NCI-H1436 (cell line): Measurements from ENCODE around the gene HNMT.
"Not testable (repeated sequence)": the region's sequence is repeated elsewhere in the genome, so short reads cannot be mapped to it uniquely, and the experiment has no call there.

Experiments
- DNase-seq: peaks from one replicate; lab custom pipeline; 2025; lab: John Stamatoyannopoulos, UW

The HNMT gene

DNA sequence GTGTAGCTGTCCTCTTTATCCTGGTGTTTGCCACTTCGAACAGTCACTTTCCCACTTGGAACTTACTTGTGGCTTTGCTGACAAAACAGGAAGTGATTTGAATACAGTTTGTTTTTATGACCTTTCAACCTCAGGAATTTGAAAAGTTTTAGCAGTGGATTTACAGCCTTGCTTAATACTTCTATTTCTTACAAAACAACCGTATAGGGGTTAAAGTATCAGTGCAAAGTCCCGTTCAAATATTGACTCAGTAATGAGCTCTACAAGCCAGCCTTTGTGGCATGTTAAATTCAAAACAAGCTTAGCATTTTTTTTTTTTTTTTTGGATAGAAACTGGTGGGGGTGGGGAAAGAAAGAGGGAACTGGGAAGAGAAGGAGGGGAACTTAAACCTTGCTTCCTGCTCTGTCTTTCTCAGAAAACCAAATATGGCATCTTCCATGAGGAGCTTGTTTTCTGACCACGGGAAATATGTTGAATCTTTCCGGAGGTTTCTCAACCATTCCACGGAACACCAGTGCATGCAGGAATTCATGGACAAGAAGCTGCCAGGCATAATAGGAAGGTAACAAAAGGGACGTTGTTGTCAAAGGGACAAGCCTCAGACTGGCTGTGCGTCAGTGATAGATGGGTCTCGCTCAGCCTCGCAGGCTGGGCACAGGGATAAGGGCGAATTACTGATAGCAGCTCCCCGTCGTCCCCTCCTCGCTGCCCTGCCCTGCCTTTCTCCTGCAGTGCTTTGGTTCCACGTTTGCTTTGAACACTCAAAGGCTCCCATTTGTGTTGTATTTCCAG lies at the start of gene HNMT:
Gene HNMT, plus strand, starts transcription at position 408 of the 793 bp plus-strand sequence. Its CDS starts 19 bp downstream, at position 427.
- DNase-seq = no peak

DNA sequence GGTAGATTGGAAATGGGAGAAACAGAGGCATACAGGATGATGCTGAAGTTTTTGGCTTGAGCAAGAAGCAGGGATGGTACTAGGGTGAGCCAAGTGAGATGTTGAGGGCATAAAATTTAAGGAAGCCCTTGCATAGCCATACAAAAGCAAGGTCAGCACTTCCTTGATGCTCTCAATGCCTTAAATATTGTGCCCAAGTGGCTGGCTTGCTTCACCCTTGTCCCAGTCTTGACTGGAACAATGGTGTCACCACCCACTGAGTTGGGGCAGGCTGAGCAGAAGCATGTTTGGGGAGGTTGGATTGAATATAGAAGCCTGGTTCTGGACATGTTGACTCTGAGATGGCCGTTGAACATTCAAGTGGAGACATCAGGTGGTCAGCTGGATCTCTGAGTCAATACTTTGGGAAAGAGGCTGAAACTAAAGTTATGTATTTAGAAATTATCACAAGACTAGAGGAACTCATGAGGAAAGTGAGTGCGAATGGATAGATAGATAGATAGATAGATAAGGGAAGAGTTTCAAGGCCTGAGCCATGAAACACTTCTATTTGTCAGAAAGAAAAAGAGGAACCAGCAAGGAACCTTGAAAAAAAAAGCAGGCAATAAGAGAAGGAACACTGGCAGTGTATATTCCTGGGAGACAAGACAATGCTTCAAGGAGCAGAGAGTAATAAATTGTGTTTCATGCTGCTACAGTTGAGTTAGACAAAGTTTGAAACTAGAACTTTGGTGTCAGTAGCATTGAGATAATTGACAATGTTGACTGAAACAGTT lies 43.0 kb upstream of the HNMT start:
- no peak for DNase-seq

- DNase-seq = not testable (repeated sequence)
Observed at GRCh38 chr2:137922171-137922570, 42.1 kb upstream of the HNMT start.

DNA sequence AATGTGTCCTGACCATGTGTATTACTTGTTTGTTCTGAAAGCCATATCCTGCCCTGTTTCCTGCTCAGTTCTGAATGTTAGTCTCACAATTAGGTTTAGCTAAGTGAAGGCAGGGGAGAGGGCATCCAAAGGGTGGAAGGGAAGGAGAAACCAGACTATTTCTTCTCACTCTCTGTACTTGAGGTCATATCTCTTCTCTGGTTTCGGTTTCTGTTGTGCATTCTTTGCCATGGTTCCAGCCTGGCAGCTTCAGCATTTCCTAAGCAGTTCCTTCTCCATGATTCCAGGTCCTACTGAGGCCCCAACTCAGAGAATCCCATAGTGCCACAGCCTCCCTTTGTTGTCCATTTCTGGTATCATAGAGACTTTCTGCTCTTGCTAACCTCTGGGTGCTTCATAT lies 40.3 kb upstream of the HNMT start:
- DNase-seq = no peak

- no peak for DNase-seq
Observed at GRCh38 chr2:137925599-137925998, 38.7 kb upstream of the HNMT start.

GRCh38 chr2:137927846-137928245 lies 36.4 kb upstream of the HNMT start:
- no peak for DNase-seq

GRCh38 chr2:137928547-137929518 lies 35.4 kb upstream of the HNMT start:
- DNase-seq = no peak

- DNase-seq = no peak
Observed at GRCh38 chr2:137929519-137929916, 34.8 kb upstream of the HNMT start.

- DNase-seq = no peak
Observed at GRCh38 chr2:137930146-137930545, 34.1 kb upstream of the HNMT start.

DNA sequence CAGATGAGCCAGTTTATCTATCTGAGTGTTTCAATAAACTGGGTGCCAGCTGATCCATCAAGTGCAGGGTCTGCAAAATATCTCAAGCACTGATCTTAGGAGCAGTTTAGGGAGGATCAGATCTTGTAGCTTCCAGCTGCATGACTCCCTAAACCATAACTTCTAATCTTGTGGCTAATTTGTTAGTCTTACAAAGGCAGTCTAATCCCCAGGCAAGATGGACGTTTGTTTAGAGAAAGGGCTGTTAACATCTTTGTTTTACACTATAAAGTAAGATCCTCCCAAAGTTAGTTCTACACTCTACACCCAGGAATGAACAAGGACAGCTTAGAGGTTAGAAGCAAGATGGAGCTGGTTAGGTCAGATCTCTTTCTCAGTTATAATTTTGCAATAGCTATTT lies 28.7 kb upstream of the HNMT start:
- DNase-seq = no peak

- DNase-seq = no peak
Observed at GRCh38 chr2:137937246-137937645, 27.0 kb upstream of the HNMT start.

GRCh38 chr2:137937778-137938177 lies 26.5 kb upstream of the HNMT start:
- DNase-seq = no peak

DNA sequence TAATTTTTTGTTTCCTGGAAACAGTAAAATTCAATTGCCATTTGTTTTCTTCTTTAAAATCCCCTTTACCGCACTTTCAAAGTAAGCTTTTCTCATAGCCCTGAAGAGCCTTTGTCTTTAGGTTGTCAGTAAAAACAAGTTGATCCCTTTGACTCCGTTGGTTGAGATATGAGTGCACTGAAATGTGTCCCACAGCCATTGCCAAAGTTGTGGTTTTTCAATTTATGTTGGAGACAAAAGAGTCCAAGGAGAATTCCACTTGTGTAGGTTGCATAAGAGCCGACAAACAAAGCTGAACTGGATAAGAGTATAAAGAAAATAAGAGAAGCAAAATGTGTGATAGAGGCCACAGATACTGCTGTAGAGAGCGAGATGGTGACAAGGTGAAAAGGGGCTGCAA lies 26.1 kb upstream of the HNMT start:
- DNase-seq = no peak

DNA sequence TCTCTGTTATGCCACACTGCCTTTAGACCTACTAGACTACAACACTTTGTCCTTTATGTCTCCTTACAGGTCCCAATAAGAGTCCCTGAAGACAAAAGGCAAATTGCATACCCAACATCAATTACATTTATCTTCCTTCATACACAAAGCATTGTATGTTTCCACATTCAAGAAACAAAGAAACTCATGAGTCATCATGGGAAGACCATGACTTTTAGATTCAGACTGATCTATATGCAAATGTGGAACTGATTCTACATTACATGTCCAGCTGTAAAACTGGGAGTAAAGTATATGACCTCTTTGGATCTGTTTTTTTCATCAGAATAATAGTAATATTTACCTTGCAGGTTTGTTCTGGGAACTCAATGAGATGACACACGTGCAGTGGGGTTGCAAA lies 25.2 kb upstream of the HNMT start:
- no peak for DNase-seq

GRCh38 chr2:137940154-137940553 lies 24.1 kb upstream of the HNMT start:
- no peak for DNase-seq

DNA sequence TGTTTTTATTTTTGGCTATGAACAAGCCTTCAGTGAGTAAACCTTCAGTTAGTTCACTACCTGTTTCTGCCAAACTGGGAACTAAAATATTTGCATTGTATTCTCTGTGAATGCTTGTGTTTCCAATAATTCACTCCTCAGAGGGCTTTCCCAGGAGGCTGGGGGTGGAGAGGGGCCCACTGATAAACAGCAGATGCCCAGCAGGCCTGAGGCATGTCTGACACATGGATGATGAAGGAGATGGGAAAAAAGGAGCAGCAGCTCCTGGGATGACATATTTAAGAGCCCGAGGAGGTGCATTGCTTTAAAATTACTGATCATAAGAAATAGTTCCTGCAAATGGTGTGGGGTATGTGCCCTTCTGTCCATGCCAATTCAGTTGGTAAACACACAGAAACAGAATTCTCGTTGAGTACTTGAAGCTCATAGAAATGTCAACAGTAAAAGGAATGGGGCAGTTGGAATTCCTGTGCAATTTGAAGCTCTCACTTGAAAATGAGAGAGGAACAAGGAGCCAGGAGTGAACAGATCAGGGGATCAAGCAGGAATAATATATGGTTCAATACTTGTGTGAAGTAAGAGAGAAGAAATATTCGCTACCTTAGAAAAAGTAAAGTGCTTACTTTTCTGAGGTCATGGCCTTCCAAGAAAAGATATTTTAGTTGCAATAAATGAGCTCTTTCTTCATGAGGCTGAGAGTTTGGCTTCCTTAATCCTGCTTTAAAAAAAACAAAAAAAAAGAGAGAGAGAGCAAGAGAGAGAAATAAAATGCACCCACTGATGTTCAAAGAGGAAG lies 22.0 kb upstream of the HNMT start:
- no peak for DNase-seq

DNA sequence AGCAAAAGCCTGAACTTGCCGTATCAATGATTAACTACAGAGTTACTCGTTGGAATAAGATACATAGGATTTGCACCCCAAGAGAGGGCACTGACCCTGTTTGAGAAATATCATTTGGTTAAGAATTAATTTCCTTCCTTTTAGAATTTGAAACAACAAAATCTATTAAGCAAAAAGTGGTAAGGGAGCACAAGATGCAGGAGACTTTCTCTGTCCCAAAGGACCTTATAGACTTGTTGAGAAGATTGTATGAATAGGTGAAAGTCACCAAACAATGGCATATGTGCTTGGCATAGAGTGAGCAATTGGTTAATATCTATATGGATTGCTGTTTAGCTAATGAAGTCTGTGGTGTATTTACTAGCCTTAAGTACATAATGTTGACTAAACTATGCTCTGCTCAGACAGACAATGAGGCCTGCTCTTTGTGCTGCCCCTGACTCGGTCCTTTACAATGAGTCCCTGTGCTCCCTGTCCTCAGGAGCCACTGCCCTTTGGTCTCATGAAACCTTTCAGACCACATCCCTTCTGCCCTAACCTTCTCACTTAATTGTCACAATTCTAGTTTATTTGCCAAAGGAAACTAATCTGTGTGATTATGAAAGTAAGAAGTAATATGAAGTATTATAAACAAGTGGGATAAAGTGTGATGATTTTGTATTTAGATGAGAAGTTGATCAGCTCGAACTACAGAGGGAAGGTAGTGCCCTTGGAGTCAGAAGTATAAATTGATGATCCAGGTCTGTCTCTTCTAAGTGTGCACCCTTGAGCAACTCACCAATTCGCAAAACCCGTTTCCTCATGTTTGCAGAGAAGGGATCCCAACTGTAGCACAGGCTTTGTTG lies 21.2 kb upstream of the HNMT start:
- no peak for DNase-seq

DNA sequence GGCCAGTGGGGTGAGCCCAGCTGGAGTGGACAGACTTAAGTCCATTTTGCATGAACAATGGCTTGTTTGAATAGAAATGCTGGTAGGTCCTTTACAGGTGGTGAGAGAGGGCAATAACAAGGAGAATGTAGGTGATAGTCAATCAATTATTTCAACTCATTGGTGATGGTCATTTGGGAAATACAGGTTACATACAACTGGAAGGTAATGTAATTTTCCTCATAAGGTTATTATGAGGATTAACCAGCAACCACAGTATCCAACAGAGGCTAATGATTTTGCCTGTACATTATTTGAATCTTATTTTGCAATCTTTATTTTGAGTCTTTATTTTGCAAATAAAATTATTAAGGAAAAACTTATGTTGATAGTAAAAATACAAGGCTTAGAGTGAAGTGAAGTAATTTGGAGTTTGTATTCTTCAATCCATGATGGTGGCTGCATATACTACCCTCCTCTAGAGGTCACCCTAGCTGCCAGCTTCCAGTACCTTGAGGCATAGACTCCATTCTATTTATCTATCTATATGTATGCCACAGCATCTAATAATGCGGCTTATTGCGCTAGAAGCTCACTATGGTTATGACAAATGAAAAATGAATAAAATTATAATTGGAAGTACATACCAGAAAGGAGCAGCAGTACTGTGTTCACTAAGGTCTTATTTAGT lies 20.5 kb upstream of the HNMT start:
- no peak for DNase-seq

GRCh38 chr2:137944714-137945113 lies 19.6 kb upstream of the HNMT start:
- DNase-seq = no peak

- no peak for DNase-seq
Observed at GRCh38 chr2:137945229-137945628, 19.0 kb upstream of the HNMT start.
